HG02759 (cell line): ENCODE results near the gene PBX1.

Experiments
- ATAC-seq: cut with Tn5 transposase; IDR thresholded peaks from one replicate; pipeline ENCODE4 v1.9.1; 2021; ENCODE audit warnings: mild to moderate bottlenecking, moderate library complexity; ENCODE audit not compliant: unreplicated experiment

Gene PBX1

DNA sequence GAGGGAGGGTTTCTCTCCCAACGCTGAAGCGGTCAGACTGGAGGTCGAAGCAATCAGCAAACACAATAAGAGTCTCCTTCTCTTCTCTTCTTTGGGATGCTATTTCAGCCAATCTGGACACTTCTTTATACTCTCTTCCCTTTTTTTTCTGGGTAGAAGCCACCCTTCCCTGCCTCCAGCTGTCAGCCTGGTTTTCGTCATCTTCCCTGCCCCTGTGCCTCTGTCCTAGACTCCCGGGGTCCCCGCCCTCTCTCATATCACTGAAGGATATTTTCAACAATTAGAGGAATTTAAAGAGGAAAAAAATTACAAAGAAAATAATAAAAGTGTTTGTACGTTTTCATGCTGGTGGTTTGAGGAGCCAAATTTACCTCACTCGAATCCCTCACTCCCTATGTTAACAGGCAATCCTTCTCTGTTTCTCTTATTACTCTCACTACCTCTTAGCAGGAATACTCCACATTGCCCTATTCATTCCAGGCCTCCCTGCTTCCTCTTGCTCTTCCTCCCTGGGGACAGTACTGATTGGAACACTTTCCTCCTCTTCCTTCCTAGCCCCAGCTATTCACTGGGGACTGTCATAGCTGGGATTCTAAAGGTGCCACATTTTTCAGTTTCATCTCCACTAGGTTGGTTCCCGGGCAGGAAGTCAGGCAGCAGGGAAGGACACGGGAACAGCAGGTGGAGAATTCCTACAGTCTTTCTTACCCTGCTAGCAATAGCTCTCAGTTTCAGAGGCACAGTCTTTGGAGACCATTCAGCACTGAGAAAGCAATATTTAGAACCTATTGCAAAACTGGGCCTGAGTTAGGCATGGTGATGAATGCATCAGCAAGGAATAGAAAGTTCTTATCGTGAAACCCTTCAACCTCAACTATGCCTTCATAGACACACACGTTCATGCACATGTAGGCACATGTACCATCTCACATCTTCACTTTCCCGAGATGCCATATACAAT is 288.0 kb downstream of the PBX1 start:
- no peak for ATAC-seq

- no peak for ATAC-seq
These were observed 294.2 kb downstream of the PBX1 start for GRCh38 chr1:164853146-164853545.

DNA sequence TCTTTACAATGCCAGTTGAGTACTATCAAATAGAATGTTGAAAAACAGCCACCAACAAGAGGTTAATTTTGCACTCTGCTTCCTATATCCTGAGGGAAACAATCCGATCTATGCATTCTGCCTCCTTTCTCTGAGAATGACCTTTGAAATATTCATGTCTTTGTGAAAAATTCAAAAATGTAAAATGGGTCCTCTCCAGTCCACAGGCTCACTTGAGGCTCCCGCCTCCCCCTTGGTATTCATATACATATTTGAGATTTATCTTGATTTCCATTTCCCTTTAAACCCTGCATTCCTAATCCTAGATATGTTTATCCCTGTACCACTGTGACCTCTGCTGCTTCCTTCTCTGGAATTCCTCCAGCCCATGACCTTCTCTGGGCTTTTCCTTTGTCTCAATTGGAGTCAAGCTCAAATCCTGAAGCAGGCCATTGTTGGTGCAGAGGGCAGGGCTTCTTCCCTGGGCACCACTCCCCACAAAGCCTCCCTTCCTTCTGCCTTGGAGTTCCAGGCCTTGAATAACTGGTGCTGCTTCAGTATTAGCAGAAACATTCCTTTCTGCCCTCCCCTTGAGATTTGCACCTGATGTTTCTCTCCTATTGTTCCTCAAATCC is 296.8 kb downstream of the PBX1 start:
- ATAC-seq, result no peak

GRCh38 chr1:164856381-164856780 is 297.4 kb downstream of the PBX1 start:
- ATAC-seq, result no peak

GRCh38 chr1:164857439-164857838 is 298.5 kb downstream of the PBX1 start:
- ATAC-seq, result no peak

- ATAC-seq, result no peak
These were observed 299.2 kb downstream of the PBX1 start for GRCh38 chr1:164858096-164858632.

- no peak for ATAC-seq
These were observed 302.6 kb downstream of the PBX1 start for GRCh38 chr1:164861632-164862031.

- ATAC-seq, result no peak
These were observed 304.1 kb downstream of the PBX1 start for GRCh38 chr1:164863056-164863455.

- no peak for ATAC-seq
These were observed 305.2 kb downstream of the PBX1 start for GRCh38 chr1:164864161-164864560.

GRCh38 chr1:164865385-164865784 is 306.4 kb downstream of the PBX1 start:
- ATAC-seq, result no peak

DNA sequence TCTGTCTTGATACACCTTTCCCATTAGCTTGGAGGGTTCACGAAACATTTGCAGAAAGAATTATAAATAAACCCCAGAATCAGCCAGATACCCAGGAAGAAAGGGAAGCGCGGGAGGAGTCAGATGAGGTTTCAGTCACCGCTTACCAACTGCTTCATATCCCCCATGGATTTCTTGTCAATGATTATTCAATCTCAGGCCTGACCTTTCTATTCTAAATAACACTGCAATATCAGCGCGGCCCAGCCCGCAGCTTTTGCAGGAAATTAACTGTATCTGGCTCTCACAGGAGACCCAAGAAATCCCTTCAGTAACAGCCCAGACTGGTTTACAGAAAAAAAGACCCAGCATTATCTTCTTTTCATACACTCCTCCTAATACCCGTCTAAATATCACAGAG is 308.6 kb downstream of the PBX1 start:
- no peak for ATAC-seq

GRCh38 chr1:164868990-164869389 is 310.0 kb downstream of the PBX1 start:
- no peak for ATAC-seq

DNA sequence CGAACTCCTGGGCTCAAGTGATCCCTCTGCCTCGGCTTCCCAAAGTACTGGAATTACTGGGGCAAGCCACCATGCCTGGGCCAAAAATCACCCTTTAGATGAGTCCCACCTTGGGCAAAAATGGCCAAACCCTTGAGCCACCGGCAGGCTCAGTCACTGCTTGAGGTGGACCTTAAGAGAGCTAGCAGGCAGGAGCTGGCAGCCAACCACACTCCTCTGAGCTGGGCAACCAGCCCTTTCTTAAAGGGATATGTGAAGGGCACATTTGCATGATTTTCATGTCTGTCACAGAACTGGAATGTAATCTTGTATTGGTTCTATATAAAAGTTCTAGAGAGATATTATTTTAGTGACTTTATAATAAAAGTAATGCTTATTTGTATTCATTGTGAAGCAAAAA is 316.5 kb downstream of the PBX1 start:
- ATAC-seq, result no peak

DNA sequence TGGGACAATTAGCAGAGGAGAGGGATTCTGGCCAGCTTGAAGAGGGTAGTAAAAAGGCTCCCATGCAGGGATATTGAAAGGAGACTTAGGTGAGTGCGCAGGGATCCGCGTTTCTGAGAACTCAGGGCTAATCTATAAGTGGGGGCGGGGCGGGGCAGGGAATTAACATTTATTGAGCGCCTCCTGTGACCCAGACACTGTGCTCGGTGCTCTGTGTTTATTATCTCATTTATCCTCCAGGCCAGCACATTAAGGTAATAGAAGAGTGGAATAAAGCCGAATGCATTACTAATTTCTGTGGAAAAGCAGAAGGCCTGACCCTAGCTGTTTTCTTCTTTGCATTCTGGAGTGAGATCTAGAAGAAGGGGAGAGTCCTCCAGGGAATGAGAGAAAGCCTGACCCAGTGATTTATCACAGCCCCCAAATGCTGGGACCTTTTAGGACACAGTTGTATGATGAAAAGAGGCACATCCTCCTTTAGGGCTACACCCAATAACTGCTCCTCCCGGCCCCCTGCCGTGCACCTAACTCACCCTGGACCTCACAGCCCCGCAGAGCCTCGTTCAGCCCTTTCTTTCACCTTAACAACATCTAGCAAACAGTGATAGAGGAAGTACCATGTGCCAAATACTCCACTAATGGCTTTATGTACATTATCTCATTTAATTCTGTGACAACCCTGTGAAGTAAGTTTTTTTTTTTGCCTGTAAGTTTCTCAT is 317.6 kb downstream of the PBX1 start:
- ATAC-seq, result no peak

DNA sequence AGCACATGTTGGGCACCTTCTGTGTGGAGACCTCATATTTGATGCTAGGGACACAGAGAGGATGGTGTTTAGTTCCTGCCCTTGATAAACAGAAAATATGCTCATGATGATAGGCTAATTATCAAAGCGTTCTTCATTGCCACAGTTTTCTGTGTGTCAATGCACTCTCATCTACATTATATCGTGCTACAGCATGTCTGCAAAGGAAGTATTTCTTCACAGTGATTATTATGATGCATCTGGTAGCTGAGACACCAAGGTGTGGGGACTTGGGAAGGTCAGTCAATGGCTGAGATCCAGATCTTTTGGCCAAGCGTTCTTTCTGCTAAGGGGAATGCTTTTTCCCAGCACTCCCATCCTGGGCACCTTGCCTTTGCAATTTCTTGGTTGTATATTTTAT is 321.2 kb downstream of the PBX1 start:
- ATAC-seq, result no peak

- ATAC-seq, result no peak
These were observed 321.7 kb downstream of the PBX1 start for GRCh38 chr1:164880644-164881043.

DNA sequence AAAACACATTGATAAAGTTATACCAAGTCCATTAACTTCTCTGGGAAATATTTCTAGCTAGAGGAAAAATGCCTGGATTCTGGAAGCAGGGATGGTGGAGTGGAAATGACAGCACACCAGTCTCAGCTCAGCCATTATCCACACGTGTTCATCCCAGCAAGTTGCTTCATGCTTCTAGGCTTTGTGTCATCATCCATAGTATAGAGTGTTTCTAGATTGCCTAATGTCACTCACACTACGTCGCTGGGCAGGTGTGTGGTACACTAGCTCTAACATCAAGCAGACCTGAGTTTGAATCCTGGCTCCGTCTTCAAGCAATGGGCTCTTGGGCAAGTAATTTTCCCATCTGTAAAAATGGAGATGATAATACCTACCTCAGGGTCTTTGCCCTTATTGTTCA is 326.3 kb downstream of the PBX1 start:
- ATAC-seq, result no peak

GRCh38 chr1:164886101-164886500 is 327.1 kb downstream of the PBX1 start:
- no peak for ATAC-seq

GRCh38 chr1:164891615-164892014 is 332.6 kb downstream of the PBX1 start:
- no peak for ATAC-seq

DNA sequence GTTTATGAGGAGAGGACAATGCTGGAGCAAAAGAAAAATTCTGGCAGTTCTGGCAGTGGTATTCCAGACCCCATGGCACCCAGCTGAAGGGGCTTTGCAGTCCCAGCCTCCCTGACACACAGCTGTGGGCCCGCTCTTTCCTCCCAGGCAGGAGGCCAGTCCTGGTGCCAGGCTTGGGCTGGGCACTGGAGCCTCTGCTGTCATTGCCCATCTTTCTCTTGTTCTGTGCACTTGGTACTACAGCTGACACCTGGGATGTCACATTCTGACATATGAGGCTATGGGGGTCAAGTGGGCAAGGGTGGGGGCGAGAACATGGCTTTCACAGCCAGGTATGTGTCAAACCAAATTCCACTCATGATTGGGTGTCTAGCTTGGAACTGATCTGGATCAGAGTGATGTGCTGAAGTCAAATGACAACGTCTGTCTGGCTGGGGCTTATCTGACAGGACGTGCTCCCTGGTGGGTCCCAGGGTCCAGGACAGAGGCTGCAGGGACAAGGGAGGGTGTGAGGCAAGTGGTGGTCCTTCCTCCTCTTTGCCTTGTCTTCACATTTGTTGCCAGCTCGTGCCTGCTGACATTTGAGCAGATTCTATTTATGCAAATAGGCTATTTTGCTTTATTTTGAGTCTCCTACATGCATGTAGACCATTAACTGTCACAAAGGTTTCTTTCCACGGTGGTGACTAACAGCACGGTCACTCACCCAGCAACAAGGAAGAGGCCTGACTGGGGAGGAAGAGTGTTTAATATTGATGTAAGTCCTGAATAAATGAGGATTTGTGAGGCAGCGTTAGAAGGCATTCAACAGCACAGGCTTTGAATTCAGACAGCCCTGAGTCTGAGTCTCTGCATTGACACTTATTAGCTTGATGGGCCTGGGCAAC is 336.3 kb downstream of the PBX1 start:
- ATAC-seq, result no peak
